Endodermal cell (in vitro differentiated cells): ENCODE measurements around the gene PLEKHS1. TPM values are rescaled to one million over a fixed set of nuclear protein-coding genes. Genes with fewer than 3 reads are reported as not detected.
A peak's percentile ranks its signal among the peaks of the same experiment; 100 is the strongest.

ENCODE experiments used
- DNase-seq: peaks from one replicate; pipeline ENCODE4 v3.0.0-alpha.2; 2017
- H3K27ac ChIP-seq: 2 replicates; pipeline ENCODE4 v1.5.1; 2013; ENCODE audit warnings: mild to moderate bottlenecking, low read depth, low read length, moderate library complexity
- H3K27me3 ChIP-seq: 2 replicates; pipeline ENCODE4 v1.6.1; 2013; ENCODE audit warnings: mild to moderate bottlenecking, low read length, moderate library complexity; ENCODE audit not compliant: insufficient read depth, control insufficient read depth, poor library complexity, severe bottlenecking
- H3K36me3 ChIP-seq: 2 replicates; pipeline ENCODE4 v1.7.0; 2013; ENCODE audit warnings: mild to moderate bottlenecking, low read length, moderate library complexity; ENCODE audit not compliant: control insufficient read depth, insufficient read depth
- H3K4me1 ChIP-seq: one replicate; pipeline ENCODE4 v1.7.0; 2013; ENCODE audit warnings: low read length; ENCODE audit not compliant: control insufficient read depth, insufficient read depth
- H3K4me3 ChIP-seq: 2 replicates; pipeline ENCODE4 v1.5.1; 2013; ENCODE audit warnings: mild to moderate bottlenecking, low read length, moderate library complexity
- H3K9ac ChIP-seq: 2 replicates; pipeline ENCODE4 v1.6.1; 2013; ENCODE audit warnings: mild to moderate bottlenecking, low read length, moderate library complexity; ENCODE audit not compliant: poor library complexity, severe bottlenecking; ENCODE audit errors: extremely low read depth
- H3K9me3 ChIP-seq: 2 replicates; pipeline ENCODE4 v1.6.1; 2013; ENCODE audit warnings: mild to moderate bottlenecking, low read length, moderate library complexity; ENCODE audit not compliant: control insufficient read depth
- H3K27ac Mint-ChIP-seq: 2 replicates; pipeline ENCODE4 v1.8.0; 2020; ENCODE audit warnings: mixed read lengths
- H3K27me3 Mint-ChIP-seq: 2 replicates; pipeline ENCODE4 v1.8.0; 2021; ENCODE audit warnings: mild to moderate bottlenecking, mixed read lengths; ENCODE audit not compliant: insufficient read depth
- H3K36me3 Mint-ChIP-seq: 2 replicates; pipeline ENCODE4 v1.8.0; 2020; ENCODE audit warnings: low read depth, mixed read lengths
- H3K4me1 Mint-ChIP-seq: 2 replicates; pipeline ENCODE4 v1.8.0; 2020; ENCODE audit warnings: mixed read lengths
- H3K4me3 Mint-ChIP-seq: 2 replicates; pipeline ENCODE4 v1.8.0; 2020; ENCODE audit warnings: mild to moderate bottlenecking, moderate library complexity, mixed read lengths
- H3K9me3 Mint-ChIP-seq: 2 replicates; pipeline ENCODE4 v1.8.0; 2020; ENCODE audit warnings: mild to moderate bottlenecking, mixed read lengths
- WGBS, 2 experiments: methylation state at CpG; one replicate each; pipeline versions ENCODE4 v1.1.5 to v1.1.7; 2013; ENCODE audit warnings: missing lambda C conversion rate in 2 of 2, mixed read lengths in 1 of 2; ENCODE audit not compliant: insufficient coverage in 1 of 2, insufficient read length in 1 of 2; 5-methylcytosine and 5-hydroxymethylcytosine counted together
- total RNA-seq, 2 donors: library from RNA; stranded (reverse); fragmentation: NEBNext Ultra II Directional in 1 of 2; extraction: Animal tissue kit (Norgen Biotek cat#: 25700) in 1 of 2; gene quantifications; 2 replicates in 1 of 2; 3 replicates in 1 of 2; pipeline ENCODE4 v1.2.1, GENCODE V29; 2021
- TF ChIP-seq, protein P1 (sequence below): fragments of 200-600 bp; sonication (generic); conservative IDR thresholded peaks from 2 replicates; pipeline ENCODE4 v1.5.0; 2021; ENCODE audit warnings: antibody characterized with exemption, mild to moderate bottlenecking

PLEKHS1 gene
- total RNA-seq, 2 donors from 2014 or later: not detected

DNA sequence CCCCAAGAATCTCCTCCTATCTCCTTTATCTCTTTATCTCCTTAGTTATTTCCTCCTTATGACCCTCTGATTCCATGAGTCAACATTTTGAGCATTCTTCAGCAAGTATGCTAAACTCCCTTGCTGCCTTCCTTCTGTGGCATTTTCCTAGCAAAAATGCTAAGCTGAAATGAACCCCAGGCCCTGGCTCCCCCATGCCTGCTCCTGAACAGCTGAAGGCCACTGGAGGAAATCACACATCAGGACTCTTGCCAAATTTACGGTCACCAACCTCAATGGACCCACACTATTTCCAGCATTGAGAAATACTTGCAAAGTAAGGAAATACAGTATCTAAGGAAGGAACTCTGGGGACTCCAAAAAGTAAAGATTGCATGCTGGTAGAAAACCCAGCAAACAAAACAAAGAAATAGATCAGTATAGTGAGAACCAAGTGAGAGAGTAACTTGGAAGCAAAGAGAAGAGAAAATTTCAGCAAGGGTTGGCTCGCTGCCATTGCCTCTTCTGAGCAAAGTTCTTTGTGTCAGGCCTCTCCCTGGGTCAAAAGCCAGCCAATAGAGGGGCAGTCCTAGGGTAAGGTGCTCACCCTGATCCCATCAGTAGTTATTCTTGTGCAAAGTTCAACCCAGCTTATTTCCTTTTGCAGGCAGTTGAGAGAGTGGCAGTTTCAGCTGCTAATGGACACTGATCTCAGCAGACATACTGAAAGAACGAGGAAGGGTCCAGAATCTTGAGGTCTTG lies 5.1 kb upstream of the PLEKHS1 start:
- peaks cover 11% of the 10 kb centered on the region for H3K27me3 Mint-ChIP-seq
- Histone ChIP-seq H3K9me3 (no peaks in the 10 kb centered on the region), H3K9ac (no peak overlapping the region), H3K27me3 (no peaks in the 10 kb centered on the region), H3K36me3 (no peaks in the 10 kb centered on the region), H3K27ac (no peak overlapping the region), H3K4me3 (peak overlapping the region; percentile 39), H3K4me1 (peaks cover 5% of the 10 kb centered on the region)
- no peak overlapping the region for H3K4me3 Mint-ChIP-seq
- no peak for DNase-seq
- TF ChIP-seq, protein P1, sequence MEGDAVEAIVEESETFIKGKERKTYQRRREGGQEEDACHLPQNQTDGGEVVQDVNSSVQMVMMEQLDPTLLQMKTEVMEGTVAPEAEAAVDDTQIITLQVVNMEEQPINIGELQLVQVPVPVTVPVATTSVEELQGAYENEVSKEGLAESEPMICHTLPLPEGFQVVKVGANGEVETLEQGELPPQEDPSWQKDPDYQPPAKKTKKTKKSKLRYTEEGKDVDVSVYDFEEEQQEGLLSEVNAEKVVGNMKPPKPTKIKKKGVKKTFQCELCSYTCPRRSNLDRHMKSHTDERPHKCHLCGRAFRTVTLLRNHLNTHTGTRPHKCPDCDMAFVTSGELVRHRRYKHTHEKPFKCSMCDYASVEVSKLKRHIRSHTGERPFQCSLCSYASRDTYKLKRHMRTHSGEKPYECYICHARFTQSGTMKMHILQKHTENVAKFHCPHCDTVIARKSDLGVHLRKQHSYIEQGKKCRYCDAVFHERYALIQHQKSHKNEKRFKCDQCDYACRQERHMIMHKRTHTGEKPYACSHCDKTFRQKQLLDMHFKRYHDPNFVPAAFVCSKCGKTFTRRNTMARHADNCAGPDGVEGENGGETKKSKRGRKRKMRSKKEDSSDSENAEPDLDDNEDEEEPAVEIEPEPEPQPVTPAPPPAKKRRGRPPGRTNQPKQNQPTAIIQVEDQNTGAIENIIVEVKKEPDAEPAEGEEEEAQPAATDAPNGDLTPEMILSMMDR: no peak
- 90 to 91% methylated on average over 1 to 3 of the region's 3 CpGs for WGBS, 2 experiments
- peaks cover 12% of the 10 kb centered on the region for H3K4me1 Mint-ChIP-seq
- peaks cover 3% of the 10 kb centered on the region for H3K9me3 Mint-ChIP-seq
- peak overlapping the region; percentile 63 for H3K27ac Mint-ChIP-seq
- H3K36me3 Mint-ChIP-seq: no peaks in the 10 kb centered on the region

DNA sequence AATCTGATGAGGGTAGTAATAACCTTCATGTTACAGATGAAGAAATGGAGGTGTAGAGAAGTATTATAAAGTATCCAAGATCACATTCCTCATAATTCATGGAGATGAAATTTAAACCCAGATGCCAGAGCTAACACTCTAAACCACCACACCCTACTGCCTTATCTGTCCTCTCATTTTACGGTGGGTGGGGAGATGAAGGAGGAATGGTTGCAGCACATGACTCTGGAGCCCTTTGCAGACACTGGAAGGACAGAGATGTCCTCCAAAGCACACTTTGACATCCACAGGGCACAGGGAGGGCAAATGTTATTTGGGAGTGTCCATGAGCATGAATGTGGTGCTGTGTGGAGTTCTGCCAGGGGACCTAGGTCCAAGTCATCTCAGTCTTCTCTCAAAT lies 1.1 kb downstream of the PLEKHS1 start:
- Histone ChIP-seq H3K4me3 (no peak overlapping the region), H3K9ac (no peak overlapping the region), H3K9me3 (no peaks in the 10 kb centered on the region), H3K27me3 (no peaks in the 10 kb centered on the region), H3K27ac (no peak overlapping the region), H3K36me3 (no peaks in the 10 kb centered on the region), H3K4me1 (peaks cover 3% of the 10 kb centered on the region)
- peaks cover 7% of the 10 kb centered on the region for H3K27me3 Mint-ChIP-seq
- no peak overlapping the region for H3K27ac Mint-ChIP-seq
- no peak overlapping the region for H3K4me3 Mint-ChIP-seq
- 17% methylated on average over 1 of the region's 1 CpG; no CpG with 5 or more reads in 1 of the 2 experiments for WGBS, 2 experiments
- no peaks in the 10 kb centered on the region for H3K9me3 Mint-ChIP-seq
- no peaks in the 10 kb centered on the region for H3K36me3 Mint-ChIP-seq
- TF ChIP-seq, protein P1: no peak
- H3K4me1 Mint-ChIP-seq: peaks cover 15% of the 10 kb centered on the region
- DNase-seq: no peak

DNA sequence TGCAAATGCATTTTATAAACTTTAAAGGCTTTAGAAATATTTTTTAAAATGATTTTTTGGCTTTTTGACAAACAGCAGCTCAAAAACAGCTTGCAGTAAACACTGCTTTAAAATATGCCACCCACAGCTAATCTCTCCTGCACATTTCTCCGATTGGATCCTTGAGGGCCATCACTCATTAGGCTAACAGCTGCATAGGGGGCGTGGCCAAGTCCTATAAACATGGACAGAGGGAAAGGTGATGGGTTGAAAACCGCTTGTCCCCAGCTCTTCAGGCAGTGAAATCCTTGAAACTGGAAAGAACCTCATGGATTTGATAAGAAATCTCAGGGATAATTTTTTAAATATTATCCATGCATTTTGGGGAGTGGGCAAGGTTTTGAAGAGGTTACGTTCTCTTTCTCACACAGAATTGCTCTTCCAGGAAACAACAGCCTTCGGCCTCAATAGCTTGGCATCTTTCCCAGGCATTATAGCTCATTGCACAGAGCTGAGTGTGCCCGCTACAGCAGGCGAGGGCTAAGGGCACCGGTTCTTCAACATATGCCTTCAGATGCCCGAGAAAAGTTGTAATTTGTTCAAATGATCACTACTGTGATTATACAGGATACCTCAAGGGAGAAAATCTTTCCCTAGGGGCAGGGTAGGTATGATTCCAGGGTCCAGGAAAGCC lies 1.7 kb downstream of the PLEKHS1 start:
- WGBS, 2 experiments: 90 to 96% methylated on average over 8 to 9 of the region's 9 CpGs
- H3K4me1 Mint-ChIP-seq: peaks cover 15% of the 10 kb centered on the region
- H3K27me3 Mint-ChIP-seq: peaks cover 7% of the 10 kb centered on the region
- no peak overlapping the region for H3K4me3 ChIP-seq
- no peaks in the 10 kb centered on the region for H3K27me3 ChIP-seq
- H3K4me3 Mint-ChIP-seq: no peak overlapping the region
- peaks cover 3% of the 10 kb centered on the region for H3K4me1 ChIP-seq
- H3K27ac Mint-ChIP-seq: no peak overlapping the region
- no peaks in the 10 kb centered on the region for H3K36me3 ChIP-seq
- no peaks in the 10 kb centered on the region for H3K9me3 Mint-ChIP-seq
- H3K9me3 ChIP-seq: no peaks in the 10 kb centered on the region
- H3K36me3 Mint-ChIP-seq: no peaks in the 10 kb centered on the region
- TF ChIP-seq, protein P1: no peak
- no peak for DNase-seq
- no peak overlapping the region for H3K9ac ChIP-seq
- H3K27ac ChIP-seq: no peak overlapping the region
